Measurements from ENCODE around the gene DCAF8. TPM values are rescaled to one million over a fixed set of nuclear protein-coding genes. Genes with fewer than 3 reads are reported as not detected.

Gene DCAF8
- total and polyA plus RNA-seq, 2 donors from 2014 or later: 69.6 to 136 TPM

GRCh38 chr1:160251011-160251410, 11.3 kb downstream of the DCAF8 start:
- Histone ChIP-seq H3K4me1 (ENCODE audit: control insufficient read depth in 2 of 3, insufficient read depth in 2 of 3, low read depth in 1 of 3, low read length in 3 of 3) (peaks cover under 1 to 33% (median 4%) of the 10 kb centered on the region in 3 donors), H3K4me3 (ENCODE audit: low read length in 3 of 3) (no peak overlapping the region), H3K27ac (ENCODE audit: low read depth in 2 of 2, low read length in 2 of 2) (no peak overlapping the region), H3K9me3 (ENCODE audit: control insufficient read depth in 2 of 3, insufficient read depth in 1 of 3, low read length in 3 of 3) (no peaks in the 10 kb centered on the region), H3K27me3 (ENCODE audit: control insufficient read depth, insufficient read depth, low read length) (no peaks in the 10 kb centered on the region), H3K36me3 (ENCODE audit: control insufficient read depth in 2 of 3, insufficient read depth in 3 of 3, low read length in 3 of 3) (no peaks in the 10 kb centered on the region), H3K9ac (ENCODE audit: low read length in 3 of 3) (no peak overlapping the region)
- intact Hi-C loops (cut with DNase I): no loop called here
- no peak for FAIRE-seq
- DNase-seq: peak in 2 of 5 donors; percentile 7 to 20
- no peak for TF ChIP-seq CTCF (IDR thresholded peaks at IDR 0.05; ENCODE audit: borderline replicate concordance, extremely low read depth, insufficient read depth)

DNA sequence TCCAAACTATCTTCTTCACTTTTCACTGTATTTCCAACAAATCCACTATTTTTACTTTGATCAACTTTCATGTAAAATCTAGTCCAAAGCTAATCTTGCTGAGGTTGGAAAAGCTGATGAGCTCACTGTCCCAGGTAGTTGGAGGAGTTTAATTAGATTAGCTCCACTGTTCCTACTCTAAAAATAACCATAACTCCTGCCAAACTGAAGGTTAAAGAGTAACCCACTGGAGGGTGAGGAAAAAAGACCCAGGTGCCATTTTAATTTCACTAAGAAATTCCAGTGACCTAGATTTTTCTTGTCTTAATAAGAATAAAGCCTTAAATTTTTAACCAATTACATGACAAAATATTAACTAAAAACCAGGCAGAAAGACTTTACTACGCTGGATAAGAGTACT, 15.3 kb downstream of the DCAF8 start:
- intact Hi-C loops (cut with DNase I): no loop called here
- peaks cover 0 to 50% (median 19%) of the 10 kb centered on the region in 3 donors for H3K4me1 ChIP-seq (ENCODE audit: control insufficient read depth in 2 of 3, insufficient read depth in 2 of 3, low read depth in 1 of 3, low read length in 3 of 3)
- H3K9me3 ChIP-seq (ENCODE audit: control insufficient read depth in 2 of 3, insufficient read depth in 1 of 3, low read length in 3 of 3): no peaks in the 10 kb centered on the region
- H3K4me3 ChIP-seq (ENCODE audit: low read length in 3 of 3): peak overlapping the region in 1 of 3 donors; percentile 7
- H3K9ac ChIP-seq (ENCODE audit: low read length in 3 of 3): peak overlapping the region in 1 of 3 donors; percentile 49
- H3K27me3 ChIP-seq (ENCODE audit: control insufficient read depth, insufficient read depth, low read length): no peaks in the 10 kb centered on the region
- no peak for TF ChIP-seq CTCF (IDR thresholded peaks at IDR 0.05; ENCODE audit: borderline replicate concordance, extremely low read depth, insufficient read depth)
- FAIRE-seq: peak; percentile 98
- no peaks in the 10 kb centered on the region for H3K36me3 ChIP-seq (ENCODE audit: control insufficient read depth in 2 of 3, insufficient read depth in 3 of 3, low read length in 3 of 3)
- peak in 2 of 5 donors; percentile 6 to 53 for DNase-seq
- peak overlapping the region; percentile 30 to 85 for H3K27ac ChIP-seq (ENCODE audit: low read depth in 2 of 2, low read length in 2 of 2)

- TF ChIP-seq CTCF (IDR thresholded peaks at IDR 0.05; ENCODE audit: borderline replicate concordance, extremely low read depth, insufficient read depth): no peak
- no peaks in the 10 kb centered on the region for H3K27me3 ChIP-seq (ENCODE audit: control insufficient read depth, insufficient read depth, low read length)
- intact Hi-C loops (cut with DNase I): no loop called here
- no peak overlapping the region for H3K4me3 ChIP-seq (ENCODE audit: low read length in 3 of 3)
- DNase-seq: no peak
- H3K9ac ChIP-seq (ENCODE audit: low read length in 3 of 3): no peak overlapping the region
- no peaks in the 10 kb centered on the region for H3K36me3 ChIP-seq (ENCODE audit: control insufficient read depth in 2 of 3, insufficient read depth in 3 of 3, low read length in 3 of 3)
- H3K27ac ChIP-seq (ENCODE audit: low read depth in 2 of 2, low read length in 2 of 2): peak overlapping the region in 1 of 2 donors; percentile 32
- peaks cover 0 to 36% (median 19%) of the 10 kb centered on the region in 3 donors for H3K4me1 ChIP-seq (ENCODE audit: control insufficient read depth in 2 of 3, insufficient read depth in 2 of 3, low read depth in 1 of 3, low read length in 3 of 3)
- FAIRE-seq: no peak
- no peaks in the 10 kb centered on the region for H3K9me3 ChIP-seq (ENCODE audit: control insufficient read depth in 2 of 3, insufficient read depth in 1 of 3, low read length in 3 of 3)
Measured at GRCh38 chr1:160245434-160245833, 16.9 kb downstream of the DCAF8 start.

- no peak overlapping the region for H3K4me3 ChIP-seq (ENCODE audit: low read length in 3 of 3)
- H3K27ac ChIP-seq (ENCODE audit: low read depth in 2 of 2, low read length in 2 of 2): no peak overlapping the region
- peak in 1 of 5 donors; percentile 18 for DNase-seq
- H3K36me3 ChIP-seq (ENCODE audit: control insufficient read depth in 2 of 3, insufficient read depth in 3 of 3, low read length in 3 of 3): peaks cover 3 to 11% (median 9%) of the 10 kb centered on the region in 3 donors
- intact Hi-C loops (cut with DNase I): no loop called here
- no peaks in the 10 kb centered on the region for H3K9me3 ChIP-seq (ENCODE audit: control insufficient read depth in 2 of 3, insufficient read depth in 1 of 3, low read length in 3 of 3)
- no peak for FAIRE-seq
- no peaks in the 10 kb centered on the region for H3K27me3 ChIP-seq (ENCODE audit: control insufficient read depth, insufficient read depth, low read length)
- peaks cover 0 to 36% (median 19%) of the 10 kb centered on the region in 3 donors for H3K4me1 ChIP-seq (ENCODE audit: control insufficient read depth in 2 of 3, insufficient read depth in 2 of 3, low read depth in 1 of 3, low read length in 3 of 3)
- no peak for TF ChIP-seq CTCF (IDR thresholded peaks at IDR 0.05; ENCODE audit: borderline replicate concordance, extremely low read depth, insufficient read depth)
- H3K9ac ChIP-seq (ENCODE audit: low read length in 3 of 3): no peak overlapping the region
Measured at GRCh38 chr1:160244209-160244608, 18.1 kb downstream of the DCAF8 start.

Measured in kidney (tissue), 14 donors.